ENCODE data around the gene RAB11FIP4.

Gene RAB11FIP4

GRCh38 chr17:31460226-31460721 is 68.8 kb downstream of the RAB11FIP4 start:
- DNase-seq (ENCODE audit: low read depth), result no peak
- TF ChIP-seq MYC (IDR thresholded peaks at IDR 0.05; ENCODE audit: low read depth, low read length) (no peak), POLR2A (IDR thresholded peaks at IDR 0.05; ENCODE audit: extremely low read depth, insufficient read length) (no peak), MAX (IDR thresholded peaks at IDR 0.05; ENCODE audit: low read depth, low read length) (no peak), CTCF (IDR thresholded peaks at IDR 0.05; ENCODE audit: low read depth, low read length) (no peak)
- H3K4me3 ChIP-seq (ENCODE audit: low read depth, low read length), result no peak overlapping the region

- TF ChIP-seq CTCF (IDR thresholded peaks at IDR 0.05; ENCODE audit: low read depth, low read length) (no peak), POLR2A (IDR thresholded peaks at IDR 0.05; ENCODE audit: extremely low read depth, insufficient read length) (no peak), MYC (IDR thresholded peaks at IDR 0.05; ENCODE audit: low read depth, low read length) (no peak), MAX (IDR thresholded peaks at IDR 0.05; ENCODE audit: low read depth, low read length) (no peak)
- DNase-seq (ENCODE audit: low read depth), result no peak
Measured at GRCh38 chr17:31461227-31461810, 69.8 kb downstream of the RAB11FIP4 start.

GRCh38 chr17:31462261-31462660 is 70.8 kb downstream of the RAB11FIP4 start:
- DNase-seq (ENCODE audit: low read depth), result no peak
- TF ChIP-seq POLR2A (IDR thresholded peaks at IDR 0.05; ENCODE audit: extremely low read depth, insufficient read length) (no peak), MAX (IDR thresholded peaks at IDR 0.05; ENCODE audit: low read depth, low read length) (no peak), CTCF (IDR thresholded peaks at IDR 0.05; ENCODE audit: low read depth, low read length) (no peak), MYC (IDR thresholded peaks at IDR 0.05; ENCODE audit: low read depth, low read length) (no peak)
- H3K4me3 ChIP-seq (ENCODE audit: low read depth, low read length), result no peak overlapping the region

More at GRCh38 chr17:31461227-31461810, 69.8 kb downstream of the RAB11FIP4 start:
- no peak overlapping the region for H3K4me3 ChIP-seq (ENCODE audit: low read depth, low read length)

DNA sequence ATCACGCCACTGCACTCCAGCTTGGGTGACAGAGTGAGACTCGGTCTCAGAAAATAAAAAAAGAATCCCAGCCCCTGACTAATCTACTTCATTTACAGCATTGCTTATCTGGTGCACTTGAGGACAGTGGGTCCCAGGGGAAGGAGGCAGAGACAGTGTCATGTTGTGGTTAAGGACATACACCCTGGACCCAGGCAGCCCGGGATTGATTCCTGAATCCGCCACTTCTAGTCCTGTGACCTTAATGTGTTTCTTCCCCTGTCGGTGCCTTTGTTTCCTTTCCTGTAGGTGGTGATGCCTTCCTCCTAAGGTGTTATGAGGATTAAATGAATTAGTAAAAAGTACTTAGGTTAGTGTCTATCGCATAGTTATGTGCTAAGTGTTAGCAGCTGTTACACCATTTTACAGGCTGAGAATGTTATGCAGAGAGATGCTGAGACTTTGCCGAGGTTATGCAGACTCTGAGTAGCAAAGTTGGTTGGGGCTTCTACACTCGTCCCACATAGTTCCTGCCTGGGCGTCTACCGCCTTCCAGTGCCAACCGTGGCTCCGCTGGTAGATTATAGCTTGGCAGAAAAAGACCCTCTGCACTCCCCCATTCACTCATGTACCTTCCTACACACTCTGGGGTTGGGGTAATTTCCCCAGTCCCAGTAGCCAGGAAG is 74.8 kb downstream of the RAB11FIP4 start:
- peak; percentile 39 for DNase-seq (ENCODE audit: low read depth)
- TF ChIP-seq MYC (IDR thresholded peaks at IDR 0.05; ENCODE audit: low read depth, low read length), result no peak
- TF ChIP-seq POLR2A (IDR thresholded peaks at IDR 0.05; ENCODE audit: extremely low read depth, insufficient read length), result no peak
- no peak for TF ChIP-seq MAX (IDR thresholded peaks at IDR 0.05; ENCODE audit: low read depth, low read length)
- no peak for TF ChIP-seq CTCF (IDR thresholded peaks at IDR 0.05; ENCODE audit: low read depth, low read length)
- H3K4me3 ChIP-seq (ENCODE audit: low read depth, low read length), result no peak overlapping the region

DNA sequence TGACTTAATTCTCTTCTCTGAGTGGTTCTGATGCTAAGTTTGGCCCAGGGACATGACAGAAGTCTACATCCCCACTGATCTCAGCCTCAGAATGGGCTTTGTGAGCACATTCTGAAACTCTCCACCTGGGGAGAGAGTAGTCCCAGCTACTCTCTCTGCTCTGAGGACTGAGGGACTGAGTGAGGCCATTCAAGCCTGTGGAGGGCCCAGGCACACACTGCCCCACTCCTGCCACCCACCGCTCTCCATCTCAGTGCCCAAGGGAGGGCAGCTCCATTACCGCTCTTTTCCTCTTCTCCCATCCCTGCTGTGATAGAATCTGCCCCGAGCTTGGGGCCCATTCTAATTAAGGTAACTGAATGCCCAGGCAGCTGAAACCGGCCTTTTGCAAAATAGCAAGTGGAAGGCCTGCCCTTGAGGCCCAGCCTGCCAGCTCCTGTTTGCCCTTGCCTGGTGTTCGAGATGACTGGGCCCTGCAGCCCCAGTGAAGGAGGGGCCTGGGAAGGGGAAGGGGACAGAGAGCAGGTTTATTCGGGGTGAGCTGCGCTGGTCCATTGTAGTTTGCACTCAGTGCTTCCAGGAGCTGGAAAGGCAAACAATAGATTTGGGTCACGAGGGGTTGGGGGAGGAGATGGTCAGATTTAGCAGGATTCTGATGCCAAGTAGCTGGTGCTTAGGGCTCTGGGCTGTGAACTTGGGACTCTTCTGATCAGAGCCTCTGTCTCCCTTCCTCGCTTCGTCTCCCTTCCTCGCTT is 76.2 kb downstream of the RAB11FIP4 start:
- TF ChIP-seq CTCF (IDR thresholded peaks at IDR 0.05; ENCODE audit: low read depth, low read length) (no peak), POLR2A (IDR thresholded peaks at IDR 0.05; ENCODE audit: extremely low read depth, insufficient read length) (no peak), MYC (IDR thresholded peaks at IDR 0.05; ENCODE audit: low read depth, low read length) (no peak)
- H3K4me3 ChIP-seq (ENCODE audit: low read depth, low read length), result no peak overlapping the region
- no peak for DNase-seq (ENCODE audit: low read depth)

Data from NB4 (cell line).